PC-9 (cell line): ENCODE data around the gene LCN12. TPM values are rescaled to one million over a fixed set of nuclear protein-coding genes. Genes with fewer than 3 reads are reported as not detected.

Experiments
- BruUV-seq: library from RNA; stranded (reverse); fragments of 400-500 nt; replicated peaks from 2 replicates; lab custom pipeline; 2021; lab: Mats Ljungman, UMichigan
- CTCF ChIA-PET: fragments of 300-600 bp; sonication (Branson Sonifier 250); formaldehyde crosslinking; loops from one replicate; lab custom pipeline; 2022; ENCODE audit warnings: antibody characterized with exemption; lab: Charles Lee
- POLR2A ChIA-PET: fragments of 300-600 bp; sonication (Branson Sonifier 250); formaldehyde crosslinking; loops from one replicate; lab custom pipeline; 2022; ENCODE audit warnings: antibody characterized with exemption; ENCODE audit not compliant: unreplicated experiment; lab: Charles Lee
- DNase-seq, 2 experiments: peaks; one replicate each; pipeline versions ENCODE4 v3.0.0 to v3.0.0-alpha.2; 2015 to 2022; ENCODE audit warnings: mixed read lengths in 1 of 2
- H2AFZ ChIP-seq: fragments of 200-600 bp; sonication (generic); 2 replicates; pipeline ENCODE4 v1.8.1; 2017; ENCODE audit warnings: antibody characterized with exemption
- H3F3A ChIP-seq: fragments of 200-600 bp; sonication (generic); 2 replicates; pipeline ENCODE4 v1.8.1; 2017; ENCODE audit warnings: antibody characterized with exemption, mild to moderate bottlenecking, low read depth; ENCODE audit not compliant: insufficient read depth
- H3K27ac ChIP-seq: fragments of 200-600 bp; sonication (generic); 2 replicates; pipeline ENCODE4 v1.6.1; 2016; ENCODE audit warnings: mixed run types
- H3K27me3 ChIP-seq: fragments of 200-600 bp; sonication (generic); 2 replicates; pipeline ENCODE4 v1.6.1; 2016; ENCODE audit warnings: low read depth, mixed run types; ENCODE audit not compliant: insufficient read depth
- H3K36me3 ChIP-seq: fragments of 200-600 bp; sonication (generic); 2 replicates; pipeline ENCODE4 v1.6.1; 2016; ENCODE audit warnings: low read depth, mixed run types
- H3K4me1 ChIP-seq: fragments of 200-600 bp; sonication (generic); replicated peaks from 2 replicates; pipeline ENCODE4 v1.6.1; 2016; ENCODE audit warnings: mixed run types; ENCODE audit not compliant: insufficient read depth
- H3K4me2 ChIP-seq: fragments of 200-600 bp; sonication (generic); 2 replicates; pipeline ENCODE4 v1.6.1; 2017; ENCODE audit warnings: mixed run types
- H3K4me3 ChIP-seq: fragments of 200-600 bp; sonication (generic); 2 replicates; pipeline ENCODE4 v1.6.1; 2016; ENCODE audit warnings: mixed run types
- H3K79me2 ChIP-seq: fragments of 200-600 bp; sonication (generic); 2 replicates; pipeline ENCODE4 v1.6.1; 2017; ENCODE audit warnings: low read depth, mixed run types
- H3K9me2 ChIP-seq: fragments of 200-600 bp; sonication (generic); 2 replicates; pipeline ENCODE4 v1.8.1; 2017; ENCODE audit warnings: mild to moderate bottlenecking; ENCODE audit not compliant: insufficient read depth
- H3K9me3 ChIP-seq: fragments of 200-600 bp; sonication (generic); 2 replicates; pipeline ENCODE4 v1.8.1; 2016; ENCODE audit warnings: low read depth; ENCODE audit not compliant: insufficient read depth
- H4K20me1 ChIP-seq: fragments of 200-600 bp; sonication (generic); 2 replicates; pipeline ENCODE4 v1.8.1; 2017; ENCODE audit not compliant: insufficient read depth
- EZH2 ChIP-seq: fragments of 200-600 bp; sonication (generic); IDR thresholded peaks from 2 replicates; pipeline ENCODE4 v1.8.0; 2017; ENCODE audit warnings: antibody characterized with exemption, low read depth
- intact Hi-C: fragments of 100-400 bp; cut with micrococcal nuclease; formaldehyde crosslinking; loops from one replicate; pipeline ENCODE4 v1.10.0; 2022; ENCODE audit not compliant: unreplicated experiment
- total RNA-seq: library from RNA; stranded (reverse); gene quantifications from 2 replicates; pipeline ENCODE4 v1.2.3, GENCODE V29; 2021
- TF ChIP-seq, protein P1 (sequence below): fragments of 200-600 bp; sonication (generic); conservative IDR thresholded peaks from 2 replicates; pipeline ENCODE4 v1.6.1; 2017; ENCODE audit warnings: mixed run types, antibody characterized with exemption, mild to moderate bottlenecking, moderate library complexity

Gene LCN12
- total RNA-seq, 1 experiment from 2014 or later, result 9.3 TPM

GRCh38 chr9:136972335-136972734 is 20.3 kb downstream of the LCN12 start:
- Histone ChIP-seq H3F3A (no peaks in the 10 kb centered on the region), H3K4me1 (no peaks in the 10 kb centered on the region), H3K27ac (no peak overlapping the region), H3K9me2 (no peaks in the 10 kb centered on the region), H3K36me3 (no peaks in the 10 kb centered on the region), H3K4me3 (no peak overlapping the region), H2AFZ (no peak overlapping the region), H3K4me2 (no peak overlapping the region), H3K9me3 (no peaks in the 10 kb centered on the region), H3K27me3 (no peaks in the 10 kb centered on the region), H4K20me1 (no peaks in the 10 kb centered on the region), H3K79me2 (no peaks in the 10 kb centered on the region)
- no TSS peak for BruUV-seq
- CTCF ChIA-PET, result no interaction called here
- POLR2A ChIA-PET, result no interaction called here
- intact Hi-C loops, result no loop called here
- no peak for TF ChIP-seq EZH2
- TF ChIP-seq, protein P1, sequence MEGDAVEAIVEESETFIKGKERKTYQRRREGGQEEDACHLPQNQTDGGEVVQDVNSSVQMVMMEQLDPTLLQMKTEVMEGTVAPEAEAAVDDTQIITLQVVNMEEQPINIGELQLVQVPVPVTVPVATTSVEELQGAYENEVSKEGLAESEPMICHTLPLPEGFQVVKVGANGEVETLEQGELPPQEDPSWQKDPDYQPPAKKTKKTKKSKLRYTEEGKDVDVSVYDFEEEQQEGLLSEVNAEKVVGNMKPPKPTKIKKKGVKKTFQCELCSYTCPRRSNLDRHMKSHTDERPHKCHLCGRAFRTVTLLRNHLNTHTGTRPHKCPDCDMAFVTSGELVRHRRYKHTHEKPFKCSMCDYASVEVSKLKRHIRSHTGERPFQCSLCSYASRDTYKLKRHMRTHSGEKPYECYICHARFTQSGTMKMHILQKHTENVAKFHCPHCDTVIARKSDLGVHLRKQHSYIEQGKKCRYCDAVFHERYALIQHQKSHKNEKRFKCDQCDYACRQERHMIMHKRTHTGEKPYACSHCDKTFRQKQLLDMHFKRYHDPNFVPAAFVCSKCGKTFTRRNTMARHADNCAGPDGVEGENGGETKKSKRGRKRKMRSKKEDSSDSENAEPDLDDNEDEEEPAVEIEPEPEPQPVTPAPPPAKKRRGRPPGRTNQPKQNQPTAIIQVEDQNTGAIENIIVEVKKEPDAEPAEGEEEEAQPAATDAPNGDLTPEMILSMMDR, result no peak
- DNase-seq, result no peak

- Histone ChIP-seq H3F3A (no peaks in the 10 kb centered on the region), H4K20me1 (no peaks in the 10 kb centered on the region), H3K36me3 (no peaks in the 10 kb centered on the region), H3K27me3 (no peaks in the 10 kb centered on the region), H3K9me3 (no peaks in the 10 kb centered on the region), H3K4me3 (no peak overlapping the region), H2AFZ (no peak overlapping the region), H3K4me2 (no peak overlapping the region), H3K9me2 (no peaks in the 10 kb centered on the region), H3K79me2 (no peaks in the 10 kb centered on the region), H3K4me1 (no peaks in the 10 kb centered on the region), H3K27ac (no peak overlapping the region)
- no TSS peak for BruUV-seq
- DNase-seq, result no peak
- intact Hi-C loops, result no loop called here
- CTCF ChIA-PET, result no interaction called here
- POLR2A ChIA-PET, result no interaction called here
- TF ChIP-seq, protein P1, result no peak
- no peak for TF ChIP-seq EZH2
These were observed 20.7 kb downstream of the LCN12 start for GRCh38 chr9:136972743-136973142.

- no peaks in the 10 kb centered on the region for H3K79me2 ChIP-seq
- ChIA-PET POLR2A (interaction anchor here (0.5 kb wide), 1 partner anchor 22 kb away, joined by 4 read pairs; the partner anchor contains the start of gene CLIC3), CTCF (interaction anchor here (0.6 to 0.7 kb wide), 2 partner anchors 32 to 71 kb away, joined by 3 read pairs; no protein-coding TSS in a partner anchor)
- no peaks in the 10 kb centered on the region for H4K20me1 ChIP-seq
- H3K4me3 ChIP-seq, result no peak overlapping the region
- BruUV-seq, result no TSS peak
- no peak overlapping the region for H2AFZ ChIP-seq
- H3K27ac ChIP-seq, result no peak overlapping the region
- H3K9me3 ChIP-seq, result no peaks in the 10 kb centered on the region
- peaks cover 2% of the 10 kb centered on the region; the same call in 1 of the 2 replicates for H3F3A ChIP-seq
- no peaks in the 10 kb centered on the region for H3K27me3 ChIP-seq
- H3K4me1 ChIP-seq, result no peaks in the 10 kb centered on the region
- no peaks in the 10 kb centered on the region for H3K36me3 ChIP-seq
- intact Hi-C loops, result no loop called here
- no peaks in the 10 kb centered on the region for H3K9me2 ChIP-seq
- TF ChIP-seq, protein P1, result no peak
- TF ChIP-seq EZH2, result no peak
- H3K4me2 ChIP-seq, result no peak overlapping the region
- no peak for DNase-seq
These were observed 21.8 kb downstream of the LCN12 start for GRCh38 chr9:136973618-136974617.
